ENCODE data around the gene GUCA1A.

GUCA1A gene

DNA sequence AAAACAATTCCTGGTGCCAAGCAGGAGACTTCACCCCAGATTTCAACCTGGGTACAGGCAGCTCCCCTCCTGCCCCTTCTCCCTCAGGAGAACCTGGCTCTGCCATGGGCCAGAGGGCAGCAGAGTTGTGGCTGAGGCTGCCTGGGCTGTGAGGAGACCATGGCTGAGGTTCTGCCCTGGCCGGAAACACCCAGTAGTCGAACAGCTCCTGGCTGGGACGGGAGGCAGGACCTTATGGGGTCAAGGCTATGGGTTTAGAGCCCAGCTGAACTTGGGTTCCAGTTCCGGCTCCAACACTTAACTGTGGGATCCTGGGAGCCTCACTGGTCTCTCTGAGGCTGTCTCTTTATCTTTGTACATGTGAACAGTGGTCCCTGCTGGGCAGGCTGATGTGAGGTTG is 39.2 kb upstream of the GUCA1A start:
- H3K36me3 ChIP-seq (replicated peaks; ENCODE audit: low read depth, low read length): no peaks in the 10 kb centered on the region

DNA sequence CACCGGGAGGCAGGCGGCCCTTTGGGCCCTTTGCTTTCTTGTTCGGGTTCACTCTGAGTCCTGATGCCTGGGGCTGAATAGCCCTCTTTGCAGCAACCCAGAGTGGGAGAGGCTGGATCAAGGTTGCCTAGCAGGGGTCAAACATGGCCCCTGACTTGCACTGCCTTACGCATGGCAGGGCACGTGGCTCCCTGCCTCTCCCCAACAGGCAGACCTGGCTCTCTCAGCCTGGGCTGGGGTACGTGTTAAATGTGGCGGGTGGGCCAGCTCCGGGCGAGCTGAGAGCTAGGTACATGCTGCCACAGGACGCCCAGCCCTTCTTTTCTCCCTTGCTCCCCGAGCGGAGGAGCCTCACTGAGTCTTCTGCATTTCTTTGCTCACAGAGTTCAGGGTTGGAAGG is 38.0 kb upstream of the GUCA1A start:
- no peaks in the 10 kb centered on the region for H3K79me2 ChIP-seq (ENCODE audit: low read length)
- H3K9ac ChIP-seq (ENCODE audit: low read length): no peak overlapping the region
- H2AFZ ChIP-seq (ENCODE audit: low read depth, low read length): no peak overlapping the region
- no peak overlapping the region for H3K4me2 ChIP-seq (ENCODE audit: low read length)
- no peak for TF ChIP-seq EZH2phosphoT487 (IDR thresholded peaks at IDR 0.05; ENCODE audit: low read depth)
- TF ChIP-seq, protein P1, sequence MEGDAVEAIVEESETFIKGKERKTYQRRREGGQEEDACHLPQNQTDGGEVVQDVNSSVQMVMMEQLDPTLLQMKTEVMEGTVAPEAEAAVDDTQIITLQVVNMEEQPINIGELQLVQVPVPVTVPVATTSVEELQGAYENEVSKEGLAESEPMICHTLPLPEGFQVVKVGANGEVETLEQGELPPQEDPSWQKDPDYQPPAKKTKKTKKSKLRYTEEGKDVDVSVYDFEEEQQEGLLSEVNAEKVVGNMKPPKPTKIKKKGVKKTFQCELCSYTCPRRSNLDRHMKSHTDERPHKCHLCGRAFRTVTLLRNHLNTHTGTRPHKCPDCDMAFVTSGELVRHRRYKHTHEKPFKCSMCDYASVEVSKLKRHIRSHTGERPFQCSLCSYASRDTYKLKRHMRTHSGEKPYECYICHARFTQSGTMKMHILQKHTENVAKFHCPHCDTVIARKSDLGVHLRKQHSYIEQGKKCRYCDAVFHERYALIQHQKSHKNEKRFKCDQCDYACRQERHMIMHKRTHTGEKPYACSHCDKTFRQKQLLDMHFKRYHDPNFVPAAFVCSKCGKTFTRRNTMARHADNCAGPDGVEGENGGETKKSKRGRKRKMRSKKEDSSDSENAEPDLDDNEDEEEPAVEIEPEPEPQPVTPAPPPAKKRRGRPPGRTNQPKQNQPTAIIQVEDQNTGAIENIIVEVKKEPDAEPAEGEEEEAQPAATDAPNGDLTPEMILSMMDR (IDR thresholded peaks at IDR 0.05; ENCODE audit: low read depth, low read length): no peak
- no peaks in the 10 kb centered on the region for H3K9me3 ChIP-seq (ENCODE audit: insufficient read depth, low read length)
- peaks cover 32% of the 10 kb centered on the region for H3K4me1 ChIP-seq (ENCODE audit: low read length)
- H3K27ac ChIP-seq (ENCODE audit: low read length): no peak overlapping the region
- H3K36me3 ChIP-seq (replicated peaks; ENCODE audit: low read depth, low read length): no peaks in the 10 kb centered on the region
- H3K4me3 ChIP-seq (ENCODE audit: low read length): no peak overlapping the region
- no peaks in the 10 kb centered on the region for H4K20me1 ChIP-seq (ENCODE audit: insufficient read depth, low read length)
- no peaks in the 10 kb centered on the region for H3K27me3 ChIP-seq (ENCODE audit: low read depth, low read length)

More for the DNA sequence above, 39.2 kb upstream of the GUCA1A start:
- TF ChIP-seq EZH2phosphoT487 (IDR thresholded peaks at IDR 0.05; ENCODE audit: low read depth): no peak
- TF ChIP-seq, protein P1 (IDR thresholded peaks at IDR 0.05; ENCODE audit: low read depth, low read length): no peak
- Histone ChIP-seq H3K27ac (ENCODE audit: low read length) (no peak overlapping the region), H4K20me1 (ENCODE audit: insufficient read depth, low read length) (no peaks in the 10 kb centered on the region), H3K79me2 (ENCODE audit: low read length) (no peaks in the 10 kb centered on the region), H3K9ac (ENCODE audit: low read length) (no peak overlapping the region), H3K4me3 (ENCODE audit: low read length) (no peak overlapping the region), H3K9me3 (ENCODE audit: insufficient read depth, low read length) (no peaks in the 10 kb centered on the region), H3K4me1 (ENCODE audit: low read length) (peaks cover 26% of the 10 kb centered on the region), H3K4me2 (ENCODE audit: low read length) (no peak overlapping the region), H2AFZ (ENCODE audit: low read depth, low read length) (no peak overlapping the region), H3K27me3 (ENCODE audit: low read depth, low read length) (no peaks in the 10 kb centered on the region)

DNA sequence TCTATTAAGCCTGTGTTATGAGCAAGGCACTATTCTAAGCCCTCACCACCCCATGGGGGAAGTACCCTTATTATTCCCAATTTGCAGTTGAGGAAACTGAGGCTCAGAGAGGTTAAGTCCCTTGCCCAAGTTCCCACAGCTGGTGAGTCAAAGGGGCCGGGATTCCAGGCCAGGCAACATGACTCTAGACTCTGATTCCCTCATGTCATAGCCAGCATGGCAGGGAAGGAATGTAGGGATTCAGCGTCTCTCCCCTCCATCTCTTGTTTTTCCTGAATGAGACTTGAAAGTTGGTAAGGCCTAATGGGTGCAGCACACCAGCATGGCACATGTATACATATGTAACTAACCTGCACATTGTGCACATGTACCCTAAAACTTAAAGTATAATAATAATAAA is 37.4 kb upstream of the GUCA1A start:
- TF ChIP-seq, protein P1 (IDR thresholded peaks at IDR 0.05; ENCODE audit: low read depth, low read length): no peak
- TF ChIP-seq EZH2phosphoT487 (IDR thresholded peaks at IDR 0.05; ENCODE audit: low read depth): no peak
- H3K79me2 ChIP-seq (ENCODE audit: low read length): no peaks in the 10 kb centered on the region
- no peak overlapping the region for H3K9ac ChIP-seq (ENCODE audit: low read length)
- H3K27ac ChIP-seq (ENCODE audit: low read length): no peak overlapping the region
- H3K36me3 ChIP-seq (replicated peaks; ENCODE audit: low read depth, low read length): no peaks in the 10 kb centered on the region
- no peak overlapping the region for H2AFZ ChIP-seq (ENCODE audit: low read depth, low read length)
- H4K20me1 ChIP-seq (ENCODE audit: insufficient read depth, low read length): no peaks in the 10 kb centered on the region
- H3K27me3 ChIP-seq (ENCODE audit: low read depth, low read length): no peaks in the 10 kb centered on the region
- H3K4me3 ChIP-seq (ENCODE audit: low read length): no peak overlapping the region
- H3K9me3 ChIP-seq (ENCODE audit: insufficient read depth, low read length): no peaks in the 10 kb centered on the region
- no peak overlapping the region for H3K4me2 ChIP-seq (ENCODE audit: low read length)
- peaks cover 37% of the 10 kb centered on the region for H3K4me1 ChIP-seq (ENCODE audit: low read length)

DNA sequence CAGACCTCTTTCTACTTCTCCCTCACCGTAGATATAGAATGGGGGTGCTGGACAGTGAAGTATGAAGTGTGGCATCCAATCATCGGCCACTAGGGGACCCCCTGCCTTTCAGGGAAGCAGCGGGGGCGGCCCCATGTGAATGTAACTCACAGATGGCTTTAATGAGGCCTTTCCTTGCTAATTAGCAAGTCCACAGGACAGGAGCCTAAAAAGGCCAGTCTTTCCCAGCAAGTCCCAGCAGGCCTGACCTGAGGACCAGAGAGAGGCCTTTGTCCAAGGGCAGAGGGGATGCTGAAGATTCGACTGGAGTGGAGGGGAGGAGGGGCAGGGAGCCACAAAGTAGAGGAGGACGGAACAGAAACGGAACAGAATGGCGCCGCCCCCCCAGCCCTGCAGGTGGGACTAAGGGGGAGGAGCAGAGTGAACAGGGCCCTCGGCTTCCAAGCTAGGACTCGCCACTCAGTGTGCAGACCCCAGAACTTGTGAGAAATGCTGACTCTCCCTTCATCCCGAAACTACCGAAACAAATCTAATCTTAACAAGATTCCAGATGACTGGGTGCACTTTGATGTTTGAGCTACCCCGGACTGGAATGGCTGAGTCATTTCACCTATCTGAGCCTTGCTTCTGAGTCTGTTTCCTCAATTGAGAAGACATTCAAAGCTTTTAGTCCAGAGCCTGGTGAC is 36.5 kb upstream of the GUCA1A start:
- peak overlapping the region; percentile 83 for H3K27ac ChIP-seq (ENCODE audit: low read length)
- H4K20me1 ChIP-seq (ENCODE audit: insufficient read depth, low read length): no peaks in the 10 kb centered on the region
- no peaks in the 10 kb centered on the region for H3K79me2 ChIP-seq (ENCODE audit: low read length)
- peak overlapping the region; percentile 72 for H3K4me3 ChIP-seq (ENCODE audit: low read length)
- H2AFZ ChIP-seq (ENCODE audit: low read depth, low read length): peak overlapping the region; percentile 98
- no peaks in the 10 kb centered on the region for H3K27me3 ChIP-seq (ENCODE audit: low read depth, low read length)
- peak overlapping the region; percentile 90 for H3K4me2 ChIP-seq (ENCODE audit: low read length)
- H3K9me3 ChIP-seq (ENCODE audit: insufficient read depth, low read length): no peaks in the 10 kb centered on the region
- H3K36me3 ChIP-seq (replicated peaks; ENCODE audit: low read depth, low read length): no peaks in the 10 kb centered on the region
- H3K4me1 ChIP-seq (ENCODE audit: low read length): peaks cover 37% of the 10 kb centered on the region
- no peak for TF ChIP-seq EZH2phosphoT487 (IDR thresholded peaks at IDR 0.05; ENCODE audit: low read depth)
- TF ChIP-seq, protein P1 (IDR thresholded peaks at IDR 0.05; ENCODE audit: low read depth, low read length): peak; percentile 87
- H3K9ac ChIP-seq (ENCODE audit: low read length): peak overlapping the region; percentile 74

All from OCI-LY3 (cell line).